Cardiac muscle cell (in vitro differentiated cells and primary cell): ENCODE measurements around the gene CCDC169. TPM values are rescaled to one million over a fixed set of nuclear protein-coding genes. Genes with fewer than 3 reads are reported as not detected.

Source experiments
- DNase-seq, 2 donors: peaks; one replicate each; pipeline versions ENCODE4 v3.0.0 to v3.0.0-alpha.2; 2010 to 2017; ENCODE audit warnings: low read depth in 1 of 2, low spot score in 1 of 2
- H3K27ac ChIP-seq: fragments of 200-600 bp; sonication (generic); 2 replicates; pipeline ENCODE4 v1.5.1; 2016
- H3K27me3 ChIP-seq: fragments of 200-600 bp; sonication (generic); 2 replicates; pipeline ENCODE4 v1.6.0; 2016; ENCODE audit warnings: control low read depth
- H3K36me3 ChIP-seq: fragments of 200-600 bp; sonication (generic); 2 replicates; pipeline ENCODE4 v1.5.1; 2016; ENCODE audit warnings: control low read depth
- H3K4me1 ChIP-seq: fragments of 200-600 bp; sonication (generic); 2 replicates; pipeline ENCODE4 v1.8.1; 2017; ENCODE audit warnings: low read depth, mild to moderate bottlenecking, mixed run types
- H3K4me3 ChIP-seq: fragments of 200-600 bp; sonication (generic); 2 replicates; pipeline ENCODE4 v1.5.1; 2016; ENCODE audit warnings: mild to moderate bottlenecking
- H3K9me3 ChIP-seq: fragments of 200-600 bp; sonication (generic); 2 replicates; pipeline ENCODE4 v1.5.1; 2017; ENCODE audit warnings: low read depth, mild to moderate bottlenecking, control low read depth
- CTCF ChIP-seq: IDR thresholded peaks from 2 replicates; pipeline ENCODE4 v1.5.1; 2012; ENCODE audit warnings: low read depth, mild to moderate bottlenecking, low read length
- polyA plus RNA-seq: library from polyadenylated mRNA; unstranded; fragments of >200 nt; fragmentation: Nextera tagmentation; extraction: Ambion mirVana; gene quantifications from 2 replicates; pipeline ENCODE4 v1.2.1, GENCODE V29; 2016
- total RNA-seq: library from RNA; depleted of rRNA; stranded (reverse); fragments of >200 nt; gene quantifications from 2 replicates; pipeline ENCODE4 v1.2.3, GENCODE V29; 2016

Gene CCDC169
- total and polyA plus RNA-seq, 2 experiments from 2014 or later: 6.9 TPM

- peak in 1 of 2 donors; percentile 44 for DNase-seq
- Histone ChIP-seq H3K4me1 (no peaks in the 10 kb centered on the region), H3K4me3 (no peak overlapping the region), H3K27me3 (no peaks in the 10 kb centered on the region), H3K27ac (no peak overlapping the region), H3K36me3 (no peaks in the 10 kb centered on the region), H3K9me3 (no peaks in the 10 kb centered on the region)
- no peak for TF ChIP-seq CTCF
Measured at GRCh38 chr13:36193151-36193855, 104.3 kb downstream of the CCDC169 start.

- H3K9me3 ChIP-seq: no peaks in the 10 kb centered on the region
- H3K27ac ChIP-seq: no peak overlapping the region
- no peak for TF ChIP-seq CTCF
- H3K4me3 ChIP-seq: no peak overlapping the region
- H3K36me3 ChIP-seq: no peaks in the 10 kb centered on the region
- peak in 1 of 2 donors; percentile 9 for DNase-seq
- H3K27me3 ChIP-seq: no peaks in the 10 kb centered on the region
- H3K4me1 ChIP-seq: no peaks in the 10 kb centered on the region
Measured at GRCh38 chr13:36192166-36192565, 105.4 kb downstream of the CCDC169 start.

GRCh38 chr13:36190771-36191170 is 106.8 kb downstream of the CCDC169 start:
- Histone ChIP-seq H3K27me3 (no peaks in the 10 kb centered on the region), H3K9me3 (no peaks in the 10 kb centered on the region), H3K4me1 (no peaks in the 10 kb centered on the region), H3K36me3 (no peaks in the 10 kb centered on the region), H3K4me3 (no peak overlapping the region), H3K27ac (no peak overlapping the region)
- peak in 1 of 2 donors; percentile 52 for DNase-seq
- TF ChIP-seq CTCF: peak; percentile 9

GRCh38 chr13:36188441-36188840 is 109.2 kb downstream of the CCDC169 start:
- no peaks in the 10 kb centered on the region for H3K27me3 ChIP-seq
- no peak overlapping the region for H3K4me3 ChIP-seq
- H3K27ac ChIP-seq: no peak overlapping the region
- no peak for DNase-seq
- no peaks in the 10 kb centered on the region for H3K36me3 ChIP-seq
- H3K9me3 ChIP-seq: no peaks in the 10 kb centered on the region
- TF ChIP-seq CTCF: no peak
- H3K4me1 ChIP-seq: no peaks in the 10 kb centered on the region

DNA sequence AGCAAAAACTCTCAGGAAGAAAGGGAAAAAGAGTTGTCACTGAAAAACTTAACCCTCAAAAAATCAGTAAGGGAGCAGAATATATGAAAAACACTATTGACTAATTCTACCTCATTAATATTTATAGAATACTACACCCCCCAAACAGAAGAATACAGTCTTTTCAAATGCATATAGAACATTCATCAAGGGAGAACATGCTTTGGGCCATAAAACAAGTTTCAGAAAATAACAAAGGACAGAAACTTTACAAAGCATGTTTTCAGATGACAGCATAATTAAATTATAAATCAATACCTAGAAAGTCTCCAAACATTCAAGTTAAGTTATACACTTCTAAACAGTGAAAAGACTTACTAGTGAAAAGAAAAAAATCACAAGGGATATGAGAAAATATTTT is 113.7 kb downstream of the CCDC169 start:
- Histone ChIP-seq H3K4me1 (no peaks in the 10 kb centered on the region), H3K27ac (no peak overlapping the region)
- TF ChIP-seq CTCF: no peak

More for the DNA sequence above, 113.7 kb downstream of the CCDC169 start:
- Histone ChIP-seq H3K27me3 (no peaks in the 10 kb centered on the region), H3K9me3 (no peaks in the 10 kb centered on the region), H3K4me3 (no peak overlapping the region), H3K36me3 (no peaks in the 10 kb centered on the region)
- DNase-seq: no peak

Other genes with a start within 250 kb of the CCDC169 start
- 0.04 and 0.09 TPM in 2 replicates for gene DCLK1, start 166.4 kb downstream of the CCDC169 start, total RNA-seq
- not detected in 2 replicates for gene DCLK1, start 166.4 kb downstream of the CCDC169 start, polyA plus RNA-seq
- gene SOHLH2, start 83.3 kb downstream of the CCDC169 start, total RNA-seq: 1.6 and 7.0 TPM in 2 replicates
- 3.0 and 9.2 TPM in 2 replicates for gene SOHLH2, start 83.3 kb downstream of the CCDC169 start, polyA plus RNA-seq
- gene SPART, start 48.6 kb upstream of the CCDC169 start, total RNA-seq: 30.8 and 34.2 TPM in 2 replicates
- gene SPART, start 48.6 kb upstream of the CCDC169 start, polyA plus RNA-seq: 26.7 and 29.4 TPM in 2 replicates
- 1.4 TPM in 1 of 2 replicates, not detected in the other for gene CCNA1, start 134.7 kb upstream of the CCDC169 start, total RNA-seq
- 0.26 and 0.96 TPM in 2 replicates for gene CCNA1, start 134.7 kb upstream of the CCDC169 start, polyA plus RNA-seq